CD8-positive, alpha-beta memory T cell (primary cell): ENCODE data around the gene DOCK2. TPM values are rescaled to one million over a fixed set of nuclear protein-coding genes. Genes with fewer than 3 reads are reported as not detected.

ENCODE experiments used
- CTCF ChIA-PET: fragments of 350-600 bp; sonication (Branson Sonifier 250); formaldehyde crosslinking; loops from one replicate; lab custom pipeline; 2021; ENCODE audit warnings: antibody characterized with exemption; lab: Charles Lee
- POLR2A ChIA-PET: fragments of 350-600 bp; sonication (Branson Sonifier 250); formaldehyde crosslinking; loops from one replicate; lab custom pipeline; 2021; ENCODE audit warnings: antibody characterized with exemption; lab: Charles Lee
- DNase-seq, 5 donors: peaks; one replicate each; pipeline versions ENCODE4 v3.0.0 to v3.0.0-alpha.2; 2020 to 2022; ENCODE audit warnings: mixed read lengths in 1 of 5
- H3K27ac ChIP-seq: one replicate; pipeline ENCODE4 v1.7.0; 2013; ENCODE audit warnings: low read depth, mild to moderate bottlenecking, low read length, moderate library complexity
- H3K27me3 ChIP-seq: 2 replicates; pipeline ENCODE4 v1.7.0; 2013; ENCODE audit warnings: low read length, mild to moderate bottlenecking; ENCODE audit not compliant: insufficient read depth, poor library complexity, severe bottlenecking
- H3K36me3 ChIP-seq: 2 replicates; pipeline ENCODE4 v1.7.0; 2013; ENCODE audit warnings: mild to moderate bottlenecking, low read length, moderate library complexity; ENCODE audit not compliant: insufficient read depth
- H3K4me1 ChIP-seq: 2 replicates; pipeline ENCODE4 v1.7.0; 2013; ENCODE audit warnings: mild to moderate bottlenecking, low read length, moderate library complexity; ENCODE audit not compliant: insufficient read depth
- H3K4me3 ChIP-seq: 2 replicates; pipeline ENCODE4 v1.7.0; 2013; ENCODE audit warnings: mild to moderate bottlenecking, low read length
- H3K9me3 ChIP-seq: 2 replicates; pipeline ENCODE4 v1.7.0; 2013; ENCODE audit warnings: mild to moderate bottlenecking, low read length
- H3K27ac Mint-ChIP-seq, 8 donors: one replicate each; pipeline ENCODE4 v1.8.0; 2020 to 2021; ENCODE audit warnings: mixed read lengths in 8 of 8, mild to moderate bottlenecking in 6 of 8, inconsistent platforms in 3 of 8, moderate library complexity in 3 of 8
- H3K27me3 Mint-ChIP-seq, 2 donors: one replicate each; pipeline ENCODE4 v1.8.0; 2020 to 2021; ENCODE audit warnings: mixed read lengths in 2 of 2, mild to moderate bottlenecking in 1 of 2, moderate library complexity in 1 of 2
- H3K36me3 Mint-ChIP-seq, 3 donors: one replicate each; pipeline ENCODE4 v1.8.0; 2020 to 2021; ENCODE audit warnings: mixed read lengths in 3 of 3, inconsistent platforms in 1 of 3, mild to moderate bottlenecking in 1 of 3
- H3K4me1 Mint-ChIP-seq, 3 donors: one replicate each; pipeline ENCODE4 v1.8.0; 2020 to 2021; ENCODE audit warnings: mixed read lengths in 3 of 3, inconsistent platforms in 1 of 3, mild to moderate bottlenecking in 1 of 3
- H3K4me3 Mint-ChIP-seq, 7 donors: one replicate each; pipeline ENCODE4 v1.8.0; 2020 to 2021; ENCODE audit warnings: mixed read lengths in 7 of 7, mild to moderate bottlenecking in 6 of 7, moderate library complexity in 4 of 7, inconsistent platforms in 2 of 7
- H3K9me3 Mint-ChIP-seq, 5 donors: one replicate each; pipeline ENCODE4 v1.8.0; 2020 to 2022; ENCODE audit warnings: mixed read lengths in 5 of 5, mild to moderate bottlenecking in 3 of 5, moderate library complexity in 2 of 5, inconsistent platforms in 1 of 5
- polyA plus RNA-seq: library from polyadenylated mRNA; unstranded; fragments of 300-500 nt; fragmentation: Illumina TruSeq; gene quantifications from one replicate; pipeline ENCODE4 v1.2.3, GENCODE V29; 2021
- total RNA-seq, 2 experiments: library from RNA; stranded (reverse); gene quantifications; one replicate each; pipeline ENCODE4 v1.2.3, GENCODE V29; 2021

Gene DOCK2
- total and polyA plus RNA-seq, 3 experiments from 2014 or later, result 102 to 157 (median 155) TPM

GRCh38 chr5:170107674-170108073, 470.6 kb downstream of the DOCK2 start:
- no peak for DNase-seq
- Mint-ChIP-seq H3K27me3 (peaks cover 22 to 28% of the 10 kb centered on the region in 2 donors), H3K27ac (no peak overlapping the region), H3K9me3 (peaks cover 0 to 3% (median 0%) of the 10 kb centered on the region in 5 donors), H3K4me3 (no peak overlapping the region), H3K36me3 (no peaks in the 10 kb centered on the region), H3K4me1 (no peaks in the 10 kb centered on the region)
- Histone ChIP-seq H3K27me3 (no peaks in the 10 kb centered on the region), H3K27ac (no peak overlapping the region), H3K36me3 (no peaks in the 10 kb centered on the region), H3K9me3 (no peaks in the 10 kb centered on the region), H3K4me1 (no peaks in the 10 kb centered on the region), H3K4me3 (no peak overlapping the region)
- POLR2A ChIA-PET, result no interaction called here
- CTCF ChIA-PET, result no interaction called here

- H3K4me1 Mint-ChIP-seq, result no peaks in the 10 kb centered on the region
- no peak overlapping the region for H3K27ac Mint-ChIP-seq
- POLR2A ChIA-PET, result no interaction called here
- peaks cover 22 to 33% of the 10 kb centered on the region in 2 donors for H3K27me3 Mint-ChIP-seq
- Histone ChIP-seq H3K9me3 (no peaks in the 10 kb centered on the region), H3K36me3 (no peaks in the 10 kb centered on the region), H3K27me3 (no peaks in the 10 kb centered on the region), H3K27ac (no peak overlapping the region), H3K4me1 (no peaks in the 10 kb centered on the region), H3K4me3 (no peak overlapping the region)
- no peak for DNase-seq
- H3K36me3 Mint-ChIP-seq, result no peaks in the 10 kb centered on the region
- H3K4me3 Mint-ChIP-seq, result no peak overlapping the region
- H3K9me3 Mint-ChIP-seq, result peaks cover 0 to 3% (median 0%) of the 10 kb centered on the region in 5 donors
- CTCF ChIA-PET, result no interaction called here
Observed at GRCh38 chr5:170108266-170108785, 471.3 kb downstream of the DOCK2 start.

GRCh38 chr5:170109059-170110031, 472.3 kb downstream of the DOCK2 start:
- DNase-seq, result no peak
- H3K4me3 Mint-ChIP-seq, result no peak overlapping the region
- CTCF ChIA-PET, result no interaction called here
- Histone ChIP-seq H3K36me3 (no peaks in the 10 kb centered on the region), H3K27me3 (no peaks in the 10 kb centered on the region), H3K27ac (no peak overlapping the region), H3K4me3 (no peak overlapping the region), H3K9me3 (no peaks in the 10 kb centered on the region), H3K4me1 (no peaks in the 10 kb centered on the region)
- H3K27me3 Mint-ChIP-seq, result peaks cover 22 to 35% of the 10 kb centered on the region in 2 donors
- POLR2A ChIA-PET, result no interaction called here
- H3K4me1 Mint-ChIP-seq, result no peaks in the 10 kb centered on the region
- H3K9me3 Mint-ChIP-seq, result peaks cover 0 to 3% (median 0%) of the 10 kb centered on the region in 5 donors
- no peaks in the 10 kb centered on the region for H3K36me3 Mint-ChIP-seq
- H3K27ac Mint-ChIP-seq, result no peak overlapping the region

- H3K36me3 ChIP-seq, result no peaks in the 10 kb centered on the region
- no peaks in the 10 kb centered on the region for H3K27me3 ChIP-seq
- no peak overlapping the region for H3K4me3 ChIP-seq
- H3K36me3 Mint-ChIP-seq, result no peaks in the 10 kb centered on the region
- no peak overlapping the region for H3K4me3 Mint-ChIP-seq
- peaks cover 19 to 35% of the 10 kb centered on the region in 2 donors for H3K27me3 Mint-ChIP-seq
- H3K9me3 ChIP-seq, result no peaks in the 10 kb centered on the region
- H3K27ac Mint-ChIP-seq, result no peak overlapping the region
- H3K4me1 ChIP-seq, result no peaks in the 10 kb centered on the region
- ChIA-PET CTCF (interaction anchor here (1.2 kb wide), 1 partner anchor 8 kb away, joined by 3 read pairs; no protein-coding TSS in a partner anchor), POLR2A (no interaction called here)
- no peak overlapping the region for H3K27ac ChIP-seq
- no peak for DNase-seq
- no peaks in the 10 kb centered on the region for H3K4me1 Mint-ChIP-seq
- no peaks in the 10 kb centered on the region for H3K9me3 Mint-ChIP-seq
Observed at GRCh38 chr5:170110403-170111087, 473.5 kb downstream of the DOCK2 start.

- POLR2A ChIA-PET, result no interaction called here
- Histone ChIP-seq H3K36me3 (no peaks in the 10 kb centered on the region), H3K4me1 (no peaks in the 10 kb centered on the region), H3K9me3 (no peaks in the 10 kb centered on the region), H3K4me3 (no peak overlapping the region), H3K27ac (no peak overlapping the region), H3K27me3 (no peaks in the 10 kb centered on the region)
- Mint-ChIP-seq H3K9me3 (no peaks in the 10 kb centered on the region), H3K36me3 (peaks cover 0 to 2% (median 0%) of the 10 kb centered on the region in 3 donors), H3K27me3 (peaks cover 19 to 34% of the 10 kb centered on the region in 2 donors), H3K27ac (peak overlapping the region in 1 of 8 donors; percentile 68), H3K4me3 (no peak overlapping the region), H3K4me1 (no peaks in the 10 kb centered on the region)
- CTCF ChIA-PET, result interaction anchor here (1.2 to 1.5 kb wide), 2 partner anchors 9 to 10 kb away, joined by 3 to 5 read pairs; no protein-coding TSS in a partner anchor
- no peak for DNase-seq
Observed at GRCh38 chr5:170111088-170111785, 474.2 kb downstream of the DOCK2 start.

GRCh38 chr5:170112876-170113521, 475.9 kb downstream of the DOCK2 start:
- Mint-ChIP-seq H3K36me3 (peaks cover 0 to 2% (median 0%) of the 10 kb centered on the region in 3 donors), H3K27ac (no peak overlapping the region), H3K27me3 (peaks cover 15 to 24% of the 10 kb centered on the region in 2 donors), H3K9me3 (no peaks in the 10 kb centered on the region), H3K4me3 (no peak overlapping the region), H3K4me1 (no peaks in the 10 kb centered on the region)
- DNase-seq, result no peak
- no peaks in the 10 kb centered on the region for H3K36me3 ChIP-seq
- H3K27me3 ChIP-seq, result no peaks in the 10 kb centered on the region
- H3K27ac ChIP-seq, result no peak overlapping the region
- no peaks in the 10 kb centered on the region for H3K4me1 ChIP-seq
- no peak overlapping the region for H3K4me3 ChIP-seq
- ChIA-PET POLR2A (no interaction called here), CTCF (interaction anchor here (1.5 kb wide), 1 partner anchor 12 kb away, joined by 5 read pairs; no protein-coding TSS in a partner anchor)
- H3K9me3 ChIP-seq, result no peaks in the 10 kb centered on the region

GRCh38 chr5:170113522-170113900, 476.4 kb downstream of the DOCK2 start:
- Mint-ChIP-seq H3K36me3 (peaks cover 0 to 2% (median 0%) of the 10 kb centered on the region in 3 donors), H3K27me3 (peaks cover 10 to 25% of the 10 kb centered on the region in 2 donors), H3K9me3 (no peaks in the 10 kb centered on the region), H3K4me3 (no peak overlapping the region), H3K4me1 (no peaks in the 10 kb centered on the region), H3K27ac (no peak overlapping the region)
- Histone ChIP-seq H3K27me3 (no peaks in the 10 kb centered on the region), H3K4me3 (no peak overlapping the region), H3K36me3 (no peaks in the 10 kb centered on the region), H3K4me1 (no peaks in the 10 kb centered on the region), H3K9me3 (no peaks in the 10 kb centered on the region), H3K27ac (no peak overlapping the region)
- CTCF ChIA-PET, result no interaction called here
- DNase-seq, result no peak
- POLR2A ChIA-PET, result no interaction called here
